ENCODE data around the gene NFYC.

The NFYC gene

GRCh38 chr1:40738831-40739230, 47.3 kb downstream of the NFYC start:
- H3K4me3 ChIP-seq (replicated peaks; ENCODE audit: low read depth, low read length), result no peak overlapping the region
- H3K36me3 ChIP-seq (ENCODE audit: control insufficient read depth, insufficient read depth, low read length), result peaks cover 13% of the 10 kb centered on the region
- DNase-seq (ENCODE audit: extremely low read depth, insufficient read length), result no peak
- no peak for TF ChIP-seq CTCF (IDR thresholded peaks at IDR 0.05; ENCODE audit: insufficient read depth, low read length, poor library complexity, severe bottlenecking)
- no peaks in the 10 kb centered on the region for H3K27me3 ChIP-seq (replicated peaks; ENCODE audit: control insufficient read depth, insufficient read depth, low read length)

- no peak for DNase-seq (ENCODE audit: extremely low read depth, insufficient read length)
- H3K36me3 ChIP-seq (ENCODE audit: control insufficient read depth, insufficient read depth, low read length), result peaks cover 16% of the 10 kb centered on the region
- no peak overlapping the region for H3K4me3 ChIP-seq (replicated peaks; ENCODE audit: low read depth, low read length)
- no peak for TF ChIP-seq CTCF (IDR thresholded peaks at IDR 0.05; ENCODE audit: insufficient read depth, low read length, poor library complexity, severe bottlenecking)
- H3K27me3 ChIP-seq (replicated peaks; ENCODE audit: control insufficient read depth, insufficient read depth, low read length), result no peaks in the 10 kb centered on the region
These were observed 48.0 kb downstream of the NFYC start for GRCh38 chr1:40739455-40740008.

- Histone ChIP-seq H3K36me3 (ENCODE audit: control insufficient read depth, insufficient read depth, low read length) (peaks cover 16% of the 10 kb centered on the region), H3K27me3 (replicated peaks; ENCODE audit: control insufficient read depth, insufficient read depth, low read length) (no peaks in the 10 kb centered on the region), H3K4me3 (replicated peaks; ENCODE audit: low read depth, low read length) (no peak overlapping the region)
- TF ChIP-seq CTCF (IDR thresholded peaks at IDR 0.05; ENCODE audit: insufficient read depth, low read length, poor library complexity, severe bottlenecking), result no peak
- DNase-seq (ENCODE audit: extremely low read depth, insufficient read length), result no peak
These were observed 48.8 kb downstream of the NFYC start for GRCh38 chr1:40740039-40740996.

- DNase-seq (ENCODE audit: extremely low read depth, insufficient read length), result no peak
- TF ChIP-seq CTCF (IDR thresholded peaks at IDR 0.05; ENCODE audit: insufficient read depth, low read length, poor library complexity, severe bottlenecking), result no peak
- H3K36me3 ChIP-seq (ENCODE audit: control insufficient read depth, insufficient read depth, low read length), result peaks cover 16% of the 10 kb centered on the region
- no peaks in the 10 kb centered on the region for H3K27me3 ChIP-seq (replicated peaks; ENCODE audit: control insufficient read depth, insufficient read depth, low read length)
- H3K4me3 ChIP-seq (replicated peaks; ENCODE audit: low read depth, low read length), result no peak overlapping the region
These were observed 49.7 kb downstream of the NFYC start for GRCh38 chr1:40740997-40741736.

- TF ChIP-seq CTCF (IDR thresholded peaks at IDR 0.05; ENCODE audit: insufficient read depth, low read length, poor library complexity, severe bottlenecking), result no peak
- DNase-seq (ENCODE audit: extremely low read depth, insufficient read length), result no peak
- Histone ChIP-seq H3K27me3 (replicated peaks; ENCODE audit: control insufficient read depth, insufficient read depth, low read length) (no peaks in the 10 kb centered on the region), H3K4me3 (replicated peaks; ENCODE audit: low read depth, low read length) (no peak overlapping the region), H3K36me3 (ENCODE audit: control insufficient read depth, insufficient read depth, low read length) (peaks cover 16% of the 10 kb centered on the region)
These were observed 51.0 kb downstream of the NFYC start for GRCh38 chr1:40742363-40743061.
